ENCODE data around the gene RDH5. TPM values are rescaled to one million over a fixed set of nuclear protein-coding genes. Genes with fewer than 3 reads are reported as not detected.

The RDH5 gene
- total RNA-seq, 4 donors from 2014 or later, result 5.7 to 15.3 (median 9.5) TPM

DNA sequence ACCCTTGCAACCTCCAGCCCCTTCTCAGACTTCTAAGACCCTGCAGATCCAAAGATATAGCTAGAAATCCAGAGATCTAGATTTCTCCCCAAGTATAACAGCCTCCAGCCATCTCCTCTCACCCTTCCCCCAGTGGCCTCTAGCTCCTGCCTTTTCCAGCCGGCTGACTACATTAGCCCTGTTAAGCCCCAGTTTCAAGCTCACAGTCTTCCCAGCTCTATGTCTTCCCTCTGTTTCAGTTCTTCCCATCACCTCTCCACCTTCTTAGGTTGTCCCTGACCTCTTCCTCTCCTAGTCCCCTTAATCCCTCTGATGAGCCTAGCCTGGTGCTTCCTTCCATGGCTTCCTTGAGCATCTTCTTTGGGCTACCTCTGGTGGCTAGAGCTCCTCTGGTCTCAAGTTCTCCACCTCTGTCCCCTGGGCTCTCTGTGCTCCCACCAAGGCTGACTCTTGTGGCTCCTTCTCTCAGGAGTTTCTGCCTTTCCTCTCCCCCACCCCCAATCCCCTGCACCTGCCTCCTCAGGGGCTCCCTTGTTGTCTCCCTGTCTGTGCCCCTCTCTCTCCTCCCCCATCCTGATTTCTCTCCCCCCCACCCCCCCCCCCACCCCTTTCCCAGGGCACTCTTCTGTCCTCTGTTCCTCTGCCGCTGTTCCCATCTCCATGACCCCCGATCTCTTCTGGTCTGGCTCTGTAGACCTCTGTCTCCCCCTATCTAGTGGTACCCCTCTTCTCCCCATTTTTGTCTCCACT lies 21.9 kb downstream of the RDH5 start:
- no peak overlapping the region for H3K27ac ChIP-seq
- 24% methylated on average over 3 of the region's 3 CpGs for WGBS

DNA sequence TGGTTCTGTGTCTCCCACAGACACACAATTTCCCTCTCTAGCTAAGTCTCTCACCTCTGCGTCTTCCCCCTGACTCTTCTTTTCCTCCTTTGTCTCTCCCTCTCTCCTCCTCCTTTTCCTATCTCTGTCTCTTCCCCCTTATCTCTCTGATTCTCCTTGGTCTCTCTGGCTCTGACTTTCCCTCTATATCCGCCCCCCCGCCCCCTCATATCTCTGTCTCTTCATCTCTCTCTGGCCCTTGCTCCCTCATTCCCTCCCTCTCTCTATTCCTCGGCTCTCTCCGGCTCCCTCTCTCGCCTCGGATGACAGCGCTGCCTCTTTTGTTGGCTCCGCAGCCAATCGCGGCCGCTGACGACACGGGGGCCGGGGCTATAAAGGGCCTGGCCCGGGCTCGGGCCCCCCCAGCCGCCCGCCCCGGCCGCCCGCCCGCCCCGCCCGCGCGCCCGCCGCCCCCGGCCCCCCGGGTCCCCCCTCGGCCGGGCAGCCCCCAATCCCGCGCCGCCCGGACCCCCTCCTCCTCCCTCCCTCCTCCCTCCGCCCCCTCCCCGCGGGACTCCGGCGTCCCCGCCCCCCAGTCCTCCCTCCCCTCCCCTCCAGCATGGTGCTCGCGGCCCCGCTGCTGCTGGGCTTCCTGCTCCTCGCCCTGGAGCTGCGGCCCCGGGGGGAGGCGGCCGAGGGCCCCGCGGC lies 22.7 kb downstream of the RDH5 start, which contains the start of gene GDF11:
Gene GDF11 (plus strand): TSS at position 404 of the 687 bp plus-strand sequence. CDS start 195 bp downstream, at position 599.
- WGBS, result under 1% methylated on average over 17 of the region's 53 CpGs

More for the DNA sequence above, 21.9 kb downstream of the RDH5 start:
- Histone ChIP-seq H3K27me3 (no peaks in the 10 kb centered on the region), H3K9me3 (no peaks in the 10 kb centered on the region), H3K4me3 (peak overlapping the region; percentile 54), H3K36me3 (no peaks in the 10 kb centered on the region), H3K4me1 (peaks cover 48% of the 10 kb centered on the region)
- no peak for DNase-seq (ENCODE audit: low spot score in 2 of 2)
- TF ChIP-seq EP300 (IDR thresholded peaks at IDR 0.05), result no peak
- no peak for TF ChIP-seq POLR2AphosphoS5 (IDR thresholded peaks at IDR 0.05)
- TF ChIP-seq POLR2A (IDR thresholded peaks at IDR 0.05), result no peak
- TF ChIP-seq CTCF (IDR thresholded peaks at IDR 0.05), result no peak

DNA sequence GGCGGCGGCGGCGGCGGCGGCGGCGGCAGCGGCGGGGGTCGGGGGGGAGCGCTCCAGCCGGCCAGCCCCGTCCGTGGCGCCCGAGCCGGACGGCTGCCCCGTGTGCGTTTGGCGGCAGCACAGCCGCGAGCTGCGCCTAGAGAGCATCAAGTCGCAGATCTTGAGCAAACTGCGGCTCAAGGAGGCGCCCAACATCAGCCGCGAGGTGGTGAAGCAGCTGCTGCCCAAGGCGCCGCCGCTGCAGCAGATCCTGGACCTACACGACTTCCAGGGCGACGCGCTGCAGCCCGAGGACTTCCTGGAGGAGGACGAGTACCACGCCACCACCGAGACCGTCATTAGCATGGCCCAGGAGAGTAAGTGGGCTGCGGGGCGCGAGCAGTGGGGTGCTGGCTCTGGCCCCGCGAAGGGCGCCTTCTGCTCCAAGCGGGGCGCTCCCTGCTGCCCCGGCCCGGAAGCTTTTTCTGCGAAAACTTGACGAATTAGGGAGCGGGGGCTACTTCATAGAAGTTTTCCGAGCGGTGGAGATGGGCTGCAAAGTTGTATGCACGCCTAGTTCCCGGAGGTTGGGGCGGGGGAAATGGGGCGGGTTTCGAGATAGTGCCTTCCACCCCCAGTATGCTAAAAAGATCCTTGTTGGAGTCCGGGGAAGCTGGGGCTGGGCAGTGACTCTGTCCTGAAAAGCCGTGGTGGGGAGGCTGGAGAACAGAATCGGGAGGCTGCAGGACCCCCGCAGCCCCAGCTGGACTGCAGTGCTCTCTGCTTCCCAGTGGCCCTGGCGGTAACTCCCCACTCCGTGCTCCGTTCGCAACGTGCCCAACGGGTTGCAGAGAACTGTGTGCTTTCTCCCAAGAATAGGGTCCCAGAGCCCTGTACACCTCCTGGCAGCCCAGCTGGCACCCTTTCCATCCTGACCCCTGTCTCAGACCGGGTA lies 23.5 kb downstream of the RDH5 start:
- peak; percentile 75 to 85 for DNase-seq (ENCODE audit: low spot score in 2 of 2)

More for the DNA sequence above, 22.7 kb downstream of the RDH5 start, which contains the start of gene GDF11:
- H3K27me3 ChIP-seq, result no peaks in the 10 kb centered on the region
- no peak within 1 kb of the TSS for H3K27ac ChIP-seq
- TF ChIP-seq EP300 (IDR thresholded peaks at IDR 0.05), result no peak
- peaks cover 40% of the 10 kb centered on the region for H3K4me1 ChIP-seq
- H3K9me3 ChIP-seq, result no peaks in the 10 kb centered on the region
- no peaks in the 10 kb centered on the region for H3K36me3 ChIP-seq
- H3K4me3 ChIP-seq, result peak within 1 kb of the TSS; percentile 54
- peak; percentile 80 to 87 for DNase-seq (ENCODE audit: low spot score in 2 of 2)

GRCh38 chr12:55744340-55745030 lies 24.3 kb downstream of the RDH5 start:
- Histone ChIP-seq H3K36me3 (peaks cover 3% of the 10 kb centered on the region), H3K4me3 (peak overlapping the region; percentile 54), H3K4me1 (peaks cover 29% of the 10 kb centered on the region), H3K27ac (no peak overlapping the region), H3K27me3 (no peaks in the 10 kb centered on the region), H3K9me3 (no peaks in the 10 kb centered on the region)
- no peak for TF ChIP-seq CTCF (IDR thresholded peaks at IDR 0.05)
- TF ChIP-seq EP300 (IDR thresholded peaks at IDR 0.05), result no peak
- no peak for TF ChIP-seq POLR2A (IDR thresholded peaks at IDR 0.05)
- TF ChIP-seq POLR2AphosphoS5 (IDR thresholded peaks at IDR 0.05), result no peak
- no peak for DNase-seq (ENCODE audit: low spot score in 2 of 2)
- 36% methylated on average over 11 of the region's 11 CpGs for WGBS

More for the DNA sequence above, 23.5 kb downstream of the RDH5 start:
- Histone ChIP-seq H3K4me3 (peak overlapping the region; percentile 54), H3K4me1 (peaks cover 32% of the 10 kb centered on the region), H3K36me3 (no peaks in the 10 kb centered on the region), H3K27ac (no peak overlapping the region), H3K27me3 (no peaks in the 10 kb centered on the region), H3K9me3 (no peaks in the 10 kb centered on the region)
- WGBS, result under 1% methylated on average over 20 of the region's 73 CpGs
- TF ChIP-seq CTCF (IDR thresholded peaks at IDR 0.05) (no peak), POLR2AphosphoS5 (IDR thresholded peaks at IDR 0.05) (no peak), POLR2A (IDR thresholded peaks at IDR 0.05) (no peak), EP300 (IDR thresholded peaks at IDR 0.05) (no peak)

Measured in suprapubic skin (tissue), 4 donors.